ENCODE results near the gene NEK6.

DNA sequence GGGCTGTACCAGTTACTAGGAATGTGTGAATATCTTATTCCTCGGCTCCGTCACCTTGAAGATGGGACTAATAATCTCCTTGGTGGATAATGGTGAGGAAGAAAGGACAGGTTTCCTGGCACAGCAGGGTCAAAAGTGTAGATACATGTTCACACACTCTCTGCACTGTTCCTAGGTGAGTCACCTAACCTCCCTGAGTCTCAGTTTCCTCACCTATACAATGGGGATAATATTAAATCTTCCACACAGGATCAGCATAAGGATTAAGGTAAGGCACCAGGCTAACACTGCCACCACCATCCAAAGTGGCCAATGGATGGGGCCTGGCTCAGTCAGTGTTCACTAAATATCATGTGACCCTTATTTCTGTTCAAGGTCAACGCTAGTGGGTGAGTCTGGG is 90.6 kb downstream of the NEK6 start:
- TF ChIP-seq SUZ12 (IDR thresholded peaks at IDR 0.05; ENCODE audit: extremely low read depth, insufficient read depth, insufficient read length) (no peak), YY1 (IDR thresholded peaks at IDR 0.05; ENCODE audit: insufficient read depth, insufficient read length) (no peak)

All from NT2/D1 (cell line).